Measurements from ENCODE around the gene DLEC1. TPM values are rescaled to one million over a fixed set of nuclear protein-coding genes. Genes with fewer than 3 reads are reported as not detected.

DLEC1 gene
- total RNA-seq, 2 donors from 2014 or later: 0.29 to 0.82 TPM

DNA sequence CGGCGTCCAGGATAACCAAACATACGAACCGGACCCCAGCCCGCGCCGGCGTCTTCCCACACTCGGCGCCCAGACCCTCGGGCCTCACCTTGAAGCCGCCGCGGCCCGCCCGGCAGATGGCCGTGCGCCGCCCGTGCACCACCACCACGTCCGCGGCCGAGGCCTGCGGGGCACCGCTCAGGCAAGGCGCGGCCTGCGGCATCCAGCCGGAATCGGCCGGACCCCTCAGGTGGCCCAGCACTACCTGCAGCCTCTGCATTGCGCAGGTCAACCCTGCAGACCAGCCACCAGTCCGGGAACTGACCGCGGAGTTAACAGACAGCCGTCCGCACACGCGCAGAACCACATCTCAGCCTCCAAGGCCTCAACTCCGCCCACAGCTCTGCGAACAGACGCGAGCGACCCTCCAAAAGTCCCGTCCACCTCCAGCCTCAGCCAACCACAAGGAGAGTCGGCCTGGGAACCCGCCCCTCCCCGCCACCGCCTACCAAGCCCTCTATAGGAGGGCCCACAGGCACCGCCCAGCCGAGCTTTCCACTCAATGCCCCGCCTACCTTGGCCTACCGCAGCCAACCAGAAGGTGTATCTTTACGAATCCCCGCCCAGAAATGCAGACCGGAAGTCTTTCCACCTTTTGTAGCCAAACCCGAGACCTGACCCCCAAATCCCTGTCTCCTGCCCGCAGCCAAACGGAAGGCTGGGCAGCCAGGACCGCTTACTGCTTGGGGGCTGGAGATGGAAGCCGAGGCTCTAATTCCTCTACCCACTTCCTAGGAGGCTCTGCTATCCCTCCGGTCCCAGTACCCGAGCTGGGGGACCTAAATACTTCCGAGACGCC, 98.0 kb downstream of the DLEC1 start, which contains the start of gene ACAA1:
TSS of gene ACAA1 (minus strand) at position 351 of the 838 bp plus-strand sequence. CDS start at position 259, 92 bp downstream.
- ATAC-seq: peak; percentile 95 to 97
- peak; percentile 100 for DNase-seq
- intact Hi-C loops (cut with DNase I): loop anchor here in 1 of 2 donors (10.0 kb wide), 1 partner anchor 108 kb away; no protein-coding TSS in a partner anchor

DNA sequence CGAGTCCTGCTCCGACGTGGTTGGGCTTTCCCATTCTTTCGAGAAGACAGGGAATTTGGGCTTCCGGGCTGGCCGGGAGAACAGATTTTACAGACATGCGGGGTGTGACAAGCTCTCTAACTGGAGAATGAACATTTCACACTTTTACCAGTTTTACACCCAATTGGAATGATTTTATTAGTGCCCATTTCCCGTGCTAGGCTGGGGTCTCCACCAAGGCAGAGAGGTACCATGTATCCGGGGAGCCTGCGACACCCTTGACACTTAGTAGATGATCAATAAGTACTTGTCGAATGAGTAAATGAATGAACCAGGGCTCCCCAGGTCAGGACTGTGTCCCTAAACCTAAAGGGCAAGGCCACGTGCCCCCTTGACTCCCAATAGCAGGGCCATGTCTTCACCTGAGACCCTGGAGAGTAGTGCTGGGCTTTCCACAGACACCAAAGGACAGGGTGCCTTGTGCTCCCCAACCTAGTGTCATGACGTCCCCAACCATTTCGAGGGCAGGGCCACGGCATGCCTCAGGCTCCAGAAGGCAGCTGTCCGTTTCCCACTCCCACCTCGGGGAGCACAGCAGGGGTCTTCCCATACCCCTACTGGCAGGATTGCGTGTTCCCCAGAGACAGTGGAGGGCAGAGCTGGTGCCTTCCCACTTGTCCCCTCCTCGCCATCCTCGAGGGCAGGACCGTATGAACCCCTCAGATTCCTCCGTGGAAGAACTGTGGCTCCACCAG, 98.8 kb downstream of the DLEC1 start:
- intact Hi-C loops (cut with DNase I): loop anchor here in 1 of 2 donors (10.0 kb wide), 1 partner anchor 107 kb away; no protein-coding TSS in a partner anchor
- ATAC-seq (peak; percentile 0 to 23), DNase-seq (no peak)

DNA sequence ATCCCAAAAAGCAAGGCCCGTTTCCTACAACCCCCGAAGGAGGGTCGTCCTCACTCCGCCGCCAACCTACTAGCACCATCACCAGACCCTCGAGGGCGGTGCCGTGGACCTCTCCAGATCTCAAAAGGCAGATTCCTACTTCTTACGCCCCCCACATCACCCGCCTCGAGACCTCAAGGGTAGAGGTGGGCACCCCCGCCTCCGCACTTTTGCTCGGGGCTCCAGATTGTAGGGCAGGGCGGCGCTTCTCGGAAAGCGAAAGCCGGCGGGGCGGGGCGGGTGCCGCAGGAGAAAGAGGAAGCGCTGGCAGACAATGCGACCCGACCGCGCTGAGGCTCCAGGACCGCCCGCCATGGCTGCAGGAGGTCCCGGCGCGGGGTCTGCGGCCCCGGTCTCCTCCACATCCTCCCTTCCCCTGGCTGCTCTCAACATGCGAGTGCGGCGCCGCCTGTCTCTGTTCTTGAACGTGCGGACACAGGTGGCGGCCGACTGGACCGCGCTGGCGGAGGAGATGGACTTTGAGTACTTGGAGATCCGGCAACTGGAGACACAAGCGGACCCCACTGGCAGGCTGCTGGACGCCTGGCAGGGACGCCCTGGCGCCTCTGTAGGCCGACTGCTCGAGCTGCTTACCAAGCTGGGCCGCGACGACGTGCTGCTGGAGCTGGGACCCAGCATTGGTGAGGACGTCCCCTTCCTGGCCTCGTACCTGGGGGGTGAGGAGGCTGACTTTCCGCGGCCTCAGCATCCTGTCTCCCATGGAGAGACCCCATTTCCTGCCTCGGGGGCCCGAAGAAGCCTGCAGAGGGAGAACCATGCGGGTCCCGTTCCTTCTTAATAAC, 99.6 kb downstream of the DLEC1 start, which contains the start of gene MYD88:
TSS of gene MYD88 (plus strand) at position 313 of the 842 bp plus-strand sequence. CDS start at position 353, 40 bp downstream.
- intact Hi-C loops (cut with DNase I): loop anchor here in 1 of 2 donors (10.0 kb wide), 1 partner anchor 106 kb away; no protein-coding TSS in a partner anchor
- DNase-seq (peak; percentile 93), ATAC-seq (peak; percentile 48 to 65)

DNA sequence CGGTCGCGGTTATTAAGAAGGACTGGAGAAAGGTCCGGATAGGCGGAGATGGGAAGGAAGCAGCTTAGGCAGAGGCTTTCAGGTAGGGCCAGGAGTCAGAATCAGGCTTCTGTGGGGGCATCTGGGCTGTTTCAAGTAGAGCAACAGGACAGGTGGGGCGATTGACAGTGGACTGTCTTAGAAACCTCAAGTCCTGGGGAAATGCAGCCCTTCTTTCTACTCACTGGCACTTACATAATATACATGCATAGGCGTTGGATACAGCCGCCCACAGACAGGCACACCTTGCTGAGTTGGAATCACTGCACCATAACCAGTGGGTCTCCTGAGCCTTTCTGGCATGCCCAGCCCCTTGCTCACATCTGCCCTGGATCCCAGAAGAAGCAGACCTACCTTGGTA, 100.2 kb downstream of the DLEC1 start:
- ATAC-seq (no peak), DNase-seq (no peak)
- intact Hi-C loops (cut with DNase I): loop anchor here in 1 of 2 donors (10.0 kb wide), 1 partner anchor 106 kb away; no protein-coding TSS in a partner anchor

DNA sequence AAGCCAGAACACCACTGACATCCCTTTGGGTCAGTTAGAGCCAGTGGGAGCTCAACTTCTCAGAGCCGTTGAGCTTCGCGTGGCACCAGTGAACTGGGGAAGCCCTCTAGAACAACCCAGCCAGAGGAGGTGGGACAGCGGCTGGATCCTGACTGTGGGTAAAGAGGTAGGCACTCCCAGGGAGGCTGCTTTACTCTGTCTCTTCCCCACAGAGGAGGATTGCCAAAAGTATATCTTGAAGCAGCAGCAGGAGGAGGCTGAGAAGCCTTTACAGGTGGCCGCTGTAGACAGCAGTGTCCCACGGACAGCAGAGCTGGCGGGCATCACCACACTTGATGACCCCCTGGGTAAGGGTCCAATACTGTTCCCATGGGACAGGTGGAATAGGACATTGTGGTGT, 100.6 kb downstream of the DLEC1 start:
- ATAC-seq (no peak), DNase-seq (no peak)
- intact Hi-C loops (cut with DNase I): loop anchor here in 1 of 2 donors (10.0 kb wide), 1 partner anchor 105 kb away; no protein-coding TSS in a partner anchor

DNA sequence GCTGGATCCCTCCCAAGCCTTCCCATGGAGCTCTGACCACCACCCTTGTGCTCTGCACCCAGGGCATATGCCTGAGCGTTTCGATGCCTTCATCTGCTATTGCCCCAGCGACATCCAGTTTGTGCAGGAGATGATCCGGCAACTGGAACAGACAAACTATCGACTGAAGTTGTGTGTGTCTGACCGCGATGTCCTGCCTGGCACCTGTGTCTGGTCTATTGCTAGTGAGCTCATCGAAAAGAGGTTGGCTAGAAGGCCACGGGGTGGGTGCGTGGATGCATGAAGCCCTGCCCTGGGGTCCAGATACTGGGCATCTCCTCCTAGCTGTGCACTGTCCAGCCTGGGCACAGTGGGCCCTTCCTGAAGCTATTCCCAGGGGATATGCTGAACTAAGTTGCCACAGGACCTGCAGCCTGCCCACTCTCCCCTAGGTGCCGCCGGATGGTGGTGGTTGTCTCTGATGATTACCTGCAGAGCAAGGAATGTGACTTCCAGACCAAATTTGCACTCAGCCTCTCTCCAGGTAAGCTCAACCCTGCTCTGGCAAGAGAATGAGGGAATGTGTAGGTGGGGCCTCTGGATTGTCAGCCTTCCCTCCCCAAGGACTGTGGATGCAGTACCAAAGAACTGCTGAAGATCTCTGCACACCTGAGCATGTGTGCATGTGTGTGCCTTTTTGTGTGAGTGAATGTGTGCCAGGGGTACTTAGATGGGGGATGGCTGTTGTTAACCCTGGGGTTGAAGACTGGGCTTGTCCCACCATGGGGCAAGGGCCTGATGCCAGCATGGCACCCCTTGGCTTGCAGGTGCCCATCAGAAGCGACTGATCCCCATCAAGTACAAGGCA, 101.5 kb downstream of the DLEC1 start:
- ATAC-seq (no peak), DNase-seq (no peak)
- intact Hi-C loops (cut with DNase I): no loop called here

DNA sequence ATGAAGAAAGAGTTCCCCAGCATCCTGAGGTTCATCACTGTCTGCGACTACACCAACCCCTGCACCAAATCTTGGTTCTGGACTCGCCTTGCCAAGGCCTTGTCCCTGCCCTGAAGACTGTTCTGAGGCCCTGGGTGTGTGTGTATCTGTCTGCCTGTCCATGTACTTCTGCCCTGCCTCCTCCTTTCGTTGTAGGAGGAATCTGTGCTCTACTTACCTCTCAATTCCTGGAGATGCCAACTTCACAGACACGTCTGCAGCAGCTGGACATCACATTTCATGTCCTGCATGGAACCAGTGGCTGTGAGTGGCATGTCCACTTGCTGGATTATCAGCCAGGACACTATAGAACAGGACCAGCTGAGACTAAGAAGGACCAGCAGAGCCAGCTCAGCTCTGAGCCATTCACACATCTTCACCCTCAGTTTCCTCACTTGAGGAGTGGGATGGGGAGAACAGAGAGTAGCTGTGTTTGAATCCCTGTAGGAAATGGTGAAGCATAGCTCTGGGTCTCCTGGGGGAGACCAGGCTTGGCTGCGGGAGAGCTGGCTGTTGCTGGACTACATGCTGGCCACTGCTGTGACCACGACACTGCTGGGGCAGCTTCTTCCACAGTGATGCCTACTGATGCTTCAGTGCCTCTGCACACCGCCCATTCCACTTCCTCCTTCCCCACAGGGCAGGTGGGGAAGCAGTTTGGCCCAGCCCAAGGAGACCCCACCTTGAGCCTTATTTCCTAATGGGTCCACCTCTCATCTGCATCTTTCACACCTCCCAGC, 102.4 kb downstream of the DLEC1 start:
- intact Hi-C loops (cut with DNase I): no loop called here
- DNase-seq (no peak), ATAC-seq (no peak)

DNA sequence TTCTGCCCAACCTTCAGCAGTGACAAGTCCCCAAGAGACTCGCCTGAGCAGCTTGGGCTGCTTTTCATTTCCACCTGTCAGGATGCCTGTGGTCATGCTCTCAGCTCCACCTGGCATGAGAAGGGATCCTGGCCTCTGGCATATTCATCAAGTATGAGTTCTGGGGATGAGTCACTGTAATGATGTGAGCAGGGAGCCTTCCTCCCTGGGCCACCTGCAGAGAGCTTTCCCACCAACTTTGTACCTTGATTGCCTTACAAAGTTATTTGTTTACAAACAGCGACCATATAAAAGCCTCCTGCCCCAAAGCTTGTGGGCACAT, 102.9 kb downstream of the DLEC1 start:
- DNase-seq (no peak), ATAC-seq (no peak)
- intact Hi-C loops (cut with DNase I): no loop called here

DNA sequence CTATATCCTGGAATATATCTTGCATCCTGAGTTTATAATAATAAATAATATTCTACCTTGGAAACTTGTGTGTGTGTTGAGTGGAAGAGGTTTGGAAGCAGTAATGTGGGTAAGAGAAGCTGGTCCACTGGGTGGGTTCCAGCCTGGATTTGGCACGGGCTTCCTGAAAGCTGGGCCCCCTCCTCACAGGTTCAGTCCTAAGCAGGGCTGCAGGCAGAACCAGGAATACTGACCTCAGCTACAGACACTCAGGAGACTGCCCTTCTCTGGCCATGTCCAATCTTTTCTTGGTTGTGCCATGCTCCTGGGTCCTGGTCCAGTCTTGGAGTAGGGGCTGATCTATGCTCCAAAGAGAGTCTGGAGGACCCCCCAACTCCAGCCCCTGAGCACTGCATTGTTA, 104.0 kb downstream of the DLEC1 start:
- intact Hi-C loops (cut with DNase I): no loop called here
- ATAC-seq (no peak), DNase-seq (no peak)

DNA sequence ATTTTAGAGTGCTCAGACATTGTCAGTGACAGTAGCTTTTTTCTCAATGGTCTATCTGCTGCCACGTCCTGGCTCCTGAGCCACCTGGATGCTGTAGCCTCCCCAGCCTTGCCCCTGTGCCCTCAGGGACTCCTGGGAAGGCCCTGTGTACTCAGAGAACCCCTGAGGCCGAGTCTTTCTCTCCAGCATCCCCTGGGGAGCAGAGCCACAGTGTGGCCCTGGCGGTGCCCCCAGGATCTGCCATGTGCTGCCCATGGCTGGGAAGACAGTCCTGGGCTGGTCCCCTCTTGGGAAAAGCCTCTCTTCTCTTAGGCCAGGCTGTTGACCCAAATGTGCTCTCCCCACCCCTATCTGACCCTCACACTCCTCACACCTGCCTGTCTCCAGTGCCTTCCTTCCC, 104.5 kb downstream of the DLEC1 start:
- ATAC-seq (no peak), DNase-seq (no peak)
- intact Hi-C loops (cut with DNase I): no loop called here

DNA sequence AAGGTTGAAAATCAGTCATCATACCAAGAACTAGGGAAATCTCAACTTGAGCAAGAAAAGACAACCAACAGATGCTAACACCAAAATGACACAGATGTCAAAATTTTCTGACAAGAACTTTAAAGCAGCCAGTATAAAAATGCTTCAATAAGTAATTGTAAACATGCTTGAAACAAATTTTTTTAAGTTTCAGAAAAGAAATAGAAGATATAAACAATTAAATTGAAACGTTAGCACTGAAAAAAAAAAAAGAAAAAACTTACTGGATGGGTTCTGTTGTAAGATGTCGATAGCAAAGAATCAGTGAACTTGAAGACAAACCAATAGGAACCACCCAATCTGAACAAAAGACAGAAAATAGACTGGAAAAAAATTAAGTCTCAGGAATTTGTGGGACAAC, 107.5 kb downstream of the DLEC1 start:
- intact Hi-C loops (cut with DNase I): no loop called here
- DNase-seq (no peak), ATAC-seq (no peak)

DNA sequence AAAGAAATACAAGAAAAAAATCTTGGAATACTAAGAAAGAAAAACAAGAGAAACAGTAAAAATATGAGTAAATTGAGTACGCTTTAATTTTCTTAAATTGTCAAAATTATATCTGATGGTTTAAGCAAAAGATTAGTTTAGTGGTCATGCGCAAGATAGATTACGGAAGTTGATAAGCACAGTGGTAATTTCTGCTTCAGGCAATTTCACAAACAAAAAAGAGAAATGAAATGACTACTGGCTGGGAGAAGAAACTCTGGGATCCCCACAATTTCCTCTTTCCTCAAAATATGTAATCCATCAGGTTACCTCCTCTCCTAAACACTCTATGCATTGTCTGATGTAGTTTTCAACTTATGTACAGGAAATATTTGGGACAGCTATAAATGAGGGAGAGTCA, 108.4 kb downstream of the DLEC1 start:
- no peak for ATAC-seq
- intact Hi-C loops (cut with DNase I): no loop called here
- DNase-seq: no peak

DNA sequence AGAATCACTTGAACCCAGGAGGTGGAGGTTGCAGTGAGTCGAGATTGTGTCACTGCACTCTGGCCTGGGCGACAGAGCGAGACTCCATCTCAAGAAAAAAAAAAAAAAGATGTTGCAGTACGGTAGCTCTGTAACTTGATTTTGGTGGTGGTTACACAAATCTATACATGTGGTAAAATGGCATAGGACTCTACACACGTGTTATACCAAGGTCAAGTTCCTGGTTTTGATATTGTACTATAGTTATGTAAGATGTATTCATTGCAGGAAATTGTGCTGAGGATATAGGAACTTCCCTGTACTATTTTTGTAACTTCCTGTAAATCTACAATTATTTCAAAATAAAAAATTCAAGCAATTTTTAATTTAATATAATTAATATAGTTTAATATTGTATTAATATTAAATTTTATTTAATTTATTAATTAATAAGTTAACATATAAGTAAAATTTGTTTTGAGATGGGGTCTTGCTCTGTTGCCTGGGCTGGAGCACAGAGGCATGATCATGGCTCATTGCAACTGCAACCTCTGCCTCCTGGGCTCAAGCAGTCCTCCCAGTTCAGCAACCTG, 109.4 kb downstream of the DLEC1 start:
- DNase-seq (no peak), ATAC-seq (peak in 1 of 2 donors; percentile 38)
- intact Hi-C loops (cut with DNase I): no loop called here

DNA sequence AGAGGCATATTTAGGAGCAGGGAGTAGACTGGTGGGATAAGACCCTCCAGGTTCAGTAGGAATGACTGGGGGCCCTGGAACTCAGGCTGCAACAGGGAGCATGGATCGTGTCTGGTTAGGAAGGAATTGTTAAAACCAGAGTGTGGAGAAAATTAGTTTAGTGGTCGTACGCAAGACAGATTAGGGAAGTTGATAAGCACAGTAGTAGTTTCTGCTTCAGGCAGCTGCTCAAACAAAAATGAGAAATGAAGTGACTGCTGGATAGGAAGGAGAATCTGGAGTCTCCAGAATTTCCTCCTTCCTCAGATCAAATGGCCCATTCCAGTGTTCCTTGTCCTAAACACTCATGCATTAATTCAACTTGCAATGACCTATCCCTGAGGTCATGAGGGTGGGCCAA, 110.7 kb downstream of the DLEC1 start:
- intact Hi-C loops (cut with DNase I): no loop called here
- no peak for DNase-seq
- no peak for ATAC-seq

DNA sequence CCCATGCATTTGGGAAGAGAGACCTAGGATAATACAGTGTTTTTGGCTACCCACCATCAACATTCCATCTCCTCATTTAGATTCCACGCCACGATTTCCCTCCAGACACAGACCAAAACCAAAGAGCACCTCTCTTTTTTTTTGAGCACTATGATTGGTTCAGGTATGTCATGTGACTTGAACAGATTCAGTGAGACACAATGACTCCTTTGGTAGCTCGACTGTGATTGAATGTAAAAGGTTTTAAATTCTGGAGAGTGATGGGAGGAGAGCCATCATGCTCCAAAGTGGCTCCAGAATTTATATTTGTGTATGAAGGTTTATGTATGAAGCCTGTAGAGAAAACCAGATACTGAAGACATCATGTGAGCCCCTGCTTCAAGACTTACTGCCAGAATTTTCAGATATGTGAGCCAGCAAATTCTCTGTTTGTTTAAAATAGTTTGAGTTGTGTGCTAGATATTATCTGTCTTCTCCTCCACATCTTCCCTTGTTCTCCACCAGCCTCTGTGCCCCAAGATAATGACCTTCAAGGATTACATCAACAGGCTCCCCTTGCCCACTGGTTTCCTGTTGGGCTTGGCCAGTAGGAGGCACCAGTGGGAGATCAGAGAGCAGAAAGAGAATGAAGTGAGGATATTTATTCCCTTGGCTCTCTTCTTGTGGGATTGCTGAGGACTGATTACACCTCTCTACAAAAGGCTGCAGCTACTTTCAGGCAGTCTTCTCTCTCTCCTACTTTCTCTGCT, 111.9 kb downstream of the DLEC1 start:
- ATAC-seq: no peak
- DNase-seq: no peak
- intact Hi-C loops (cut with DNase I): no loop called here

DNA sequence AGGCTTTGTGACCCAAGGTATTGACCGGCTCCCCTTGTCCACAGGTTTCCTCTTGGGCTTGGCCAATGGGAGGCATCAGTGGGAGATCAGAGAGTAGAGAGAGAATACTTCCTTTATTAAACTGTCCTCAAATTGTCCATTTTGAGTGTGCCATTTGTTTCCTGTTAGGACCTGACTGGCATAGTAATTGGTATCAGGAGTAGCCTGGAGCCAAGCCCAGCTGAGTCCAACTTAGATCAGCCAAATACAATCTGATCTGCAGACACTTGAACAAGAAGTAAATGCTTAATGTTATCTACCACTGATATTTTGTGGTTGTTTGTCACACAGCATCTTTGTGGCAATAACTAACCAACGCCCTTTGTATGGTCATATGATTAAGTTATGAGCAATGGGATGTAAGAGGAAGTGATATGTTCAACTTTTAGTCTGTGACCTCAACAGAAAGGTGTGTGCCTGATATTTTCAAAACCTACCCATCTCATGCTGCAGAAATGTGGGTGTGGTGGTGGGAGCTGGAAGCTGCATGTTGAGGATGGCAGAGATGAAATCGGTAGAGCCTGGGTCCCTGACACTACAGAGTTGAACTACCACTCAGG, 112.8 kb downstream of the DLEC1 start:
- intact Hi-C loops (cut with DNase I): no loop called here
- ATAC-seq (peak in 1 of 2 donors; percentile 9), DNase-seq (no peak)

Measured in left cardiac atrium (tissue), 4 donors.